HepG2 (cell line): Measurements from ENCODE around the gene GRM7. TPM values are rescaled to one million over a fixed set of nuclear protein-coding genes. Genes with fewer than 3 reads are reported as not detected.

Experiments used
- ATAC-seq: fragments of 200-7000 bp; cut with Tn5 transposase; 3 replicates; pipeline ENCODE4 v1.9.1; 2020; ENCODE audit warnings: mild to moderate bottlenecking, moderate library complexity
- BruUV-seq: library from RNA; stranded (reverse); fragments of 400-500 nt; replicated peaks from 2 replicates; lab custom pipeline; 2021; lab: Mats Ljungman, UMichigan
- CTCF ChIA-PET: fragments of 300-600 bp; formaldehyde crosslinking; extraction: SDS; loops from one replicate; lab custom pipeline; 2021; ENCODE audit warnings: low total read pairs, inconsistent platforms, low intra/inter-chr PET ratio; lab: Yijun Ruan, JAX
- POLR2A ChIA-PET: fragments of 350-600 bp; sonication (Branson Sonifier 250); formaldehyde crosslinking; loops from one replicate; lab custom pipeline; 2020; ENCODE audit warnings: antibody characterized with exemption, inconsistent platforms; lab: Yijun Ruan, JAX
- DNase-seq: peaks from one replicate; pipeline ENCODE4 v3.0.0-alpha.2; 2015; ENCODE audit warnings: low spot score
- FAIRE-seq: peaks from 3 replicates; lab custom pipeline; 2011; peaks lifted over from hg19 to GRCh38; lab: Jason Lieb, UNC
- H2AFZ ChIP-seq: one replicate; pipeline ENCODE4 v1.6.1; 2011; ENCODE audit warnings: low read length, inconsistent platforms
- H3K27ac ChIP-seq: fragments of 300-600 bp; 3 replicates; pipeline ENCODE4 v1.8.0; 2011; ENCODE audit warnings: mixed run types, mild to moderate bottlenecking, mixed read lengths, low read length, inconsistent platforms; ENCODE audit not compliant: insufficient read depth; ENCODE audit errors: extremely low read length
- H3K27me3 ChIP-seq, 2 experiments: fragments of 200-600 bp in 1 of 2; 2 replicates in 1 of 2; 3 replicates in 1 of 2; pipeline versions ENCODE4 v1.6.0 to v1.8.0; 2011; ENCODE audit warnings: low read length in 2 of 2, mild to moderate bottlenecking in 2 of 2, moderate library complexity in 2 of 2, inconsistent platforms in 1 of 2; ENCODE audit not compliant: insufficient read depth in 2 of 2, control insufficient read depth in 1 of 2
- H3K36me3 ChIP-seq, 2 experiments: fragments of 200-600 bp in 1 of 2; replicated peaks in 1 of 2; 2 replicates in 1 of 2; 3 replicates in 1 of 2; pipeline versions ENCODE4 v1.5.1 to v1.8.0; 2011; ENCODE audit warnings: low read length in 2 of 2, inconsistent platforms in 1 of 2; ENCODE audit not compliant: insufficient read depth in 2 of 2, control insufficient read depth in 1 of 2
- H3K4me1 ChIP-seq: 2 replicates; pipeline ENCODE4 v1.5.1; 2012; ENCODE audit warnings: low read length, inconsistent platforms; ENCODE audit not compliant: insufficient read depth
- H3K4me2 ChIP-seq: 2 replicates; pipeline ENCODE4 v1.6.0; 2011; ENCODE audit warnings: low read depth, low read length, inconsistent platforms
- H3K4me3 ChIP-seq, 3 experiments: fragments of 200-600 bp in 1 of 3; sonication (generic), shearing (Covaris generic) in 1 of 3; replicated peaks in 1 of 3; 2 replicates each; pipeline ENCODE4 v1.5.1; 2011 to 2016; ENCODE audit warnings: low read length in 3 of 3, inconsistent platforms in 2 of 3, low read depth in 2 of 3, mild to moderate bottlenecking in 2 of 3, control low read depth in 1 of 3, mixed read lengths in 1 of 3; ENCODE audit not compliant: insufficient read depth in 1 of 3
- H3K79me2 ChIP-seq: one replicate; pipeline ENCODE4 v1.6.1; 2011; ENCODE audit warnings: low read length, inconsistent platforms; ENCODE audit not compliant: insufficient read depth
- H3K9ac ChIP-seq: 2 replicates; pipeline ENCODE4 v1.6.0; 2011; ENCODE audit warnings: mild to moderate bottlenecking, low read depth, low read length, inconsistent platforms; ENCODE audit not compliant: insufficient read depth
- H3K9me3 ChIP-seq: 2 replicates; pipeline ENCODE4 v1.5.1; 2012; ENCODE audit warnings: mild to moderate bottlenecking, low read length
- H4K20me1 ChIP-seq: 2 replicates; pipeline ENCODE4 v1.6.0; 2011; ENCODE audit warnings: inconsistent platforms, mild to moderate bottlenecking, low read length, moderate library complexity; ENCODE audit not compliant: insufficient read depth
- KDM1A ChIP-seq: IDR thresholded peaks from 2 replicates; pipeline ENCODE4 v1.6.1; 2016; ENCODE audit warnings: missing compliant biosample characterization
- MAFF ChIP-seq: IDR thresholded peaks from 2 replicates; pipeline ENCODE4 v1.6.1; 2011; ENCODE audit warnings: low read depth, low read length, improper control_type of control experiment
- MAFK ChIP-seq, 2 experiments: IDR thresholded peaks in 1 of 2; conservative IDR thresholded peaks in 1 of 2; 2 replicates each; pipeline ENCODE4 v1.6.1; 2011; ENCODE audit warnings: improper control_type of control experiment in 2 of 2, low read length in 2 of 2
- MATR3 ChIP-seq: sonication (generic); formaldehyde crosslinking; IDR thresholded peaks from 2 replicates; pipeline ENCODE4 v1.4.0; 2020; ENCODE audit warnings: missing genetic modification reagents
- SRF ChIP-seq: IDR thresholded peaks from 2 replicates; pipeline ENCODE4 v1.6.1; 2011; ENCODE audit warnings: mild to moderate bottlenecking, low read depth, low read length, moderate library complexity
- ZFP90 ChIP-seq: sonication (generic); formaldehyde crosslinking; IDR thresholded peaks from 2 replicates; pipeline ENCODE4 v1.8.0; 2022; ENCODE audit warnings: missing genetic modification reagents, mild to moderate bottlenecking, inconsistent platforms, borderline replicate concordance
- ZNF232 ChIP-seq: sonication (generic); formaldehyde crosslinking; IDR thresholded peaks from 2 replicates; pipeline ENCODE4 v1.4.0; 2020; ENCODE audit warnings: missing genetic modification reagents, borderline replicate concordance
- ZNF274 ChIP-seq: sonication (generic); formaldehyde crosslinking; IDR thresholded peaks from 2 replicates; pipeline ENCODE4 v1.5.1; 2020; ENCODE audit warnings: mild to moderate bottlenecking, missing genetic modification reagents
- ZNF343 ChIP-seq: sonication (generic); formaldehyde crosslinking; IDR thresholded peaks from 2 replicates; pipeline ENCODE4 v1.4.0; 2020; ENCODE audit warnings: mild to moderate bottlenecking, missing genetic modification reagents
- ZNF770 ChIP-seq: sonication (generic); formaldehyde crosslinking; IDR thresholded peaks from 2 replicates; pipeline ENCODE4 v1.5.0; 2020; ENCODE audit warnings: mild to moderate bottlenecking, missing genetic modification reagents
- ZNF891 ChIP-seq: sonication (generic); formaldehyde crosslinking; IDR thresholded peaks from 2 replicates; pipeline ENCODE4 v1.5.0; 2020; ENCODE audit warnings: mild to moderate bottlenecking, missing genetic modification reagents
- WGBS: methylation state at CpG from one replicate; pipeline ENCODE4 v1.1.6; 2017; ENCODE audit warnings: low lambda C conversion rate; 5-methylcytosine and 5-hydroxymethylcytosine counted together
- in situ Hi-C: cut with HindIII; loops from 2 replicates; pipeline ENCODE4 v1.10.0; 2017; ENCODE audit warnings: low pct_unique_long_range_greater_than_20kb; ENCODE audit not compliant: extremely low pct_ligation_motif_present
- intact Hi-C: fragments of 100-400 bp; cut with micrococcal nuclease; formaldehyde crosslinking; loops from one replicate; pipeline ENCODE4 v1.10.0; 2022; ENCODE audit not compliant: unreplicated experiment
- polyA plus RNA-seq, 8 experiments: library from polyadenylated mRNA; depleted of rRNA in 3 of 8; stranded (reverse) in 7 of 8; unstranded in 1 of 8; fragments of >200 nt; fragmentation: Illumina TruSeq in 4 of 8; extraction: Trizol in 4 of 8; gene quantifications; 2 replicates each; pipeline versions ENCODE4 v1.2.1 to v1.2.3, GENCODE V29; 2011 to 2016; ENCODE audit warnings: low read depth in 4 of 8, missing spikeins in 1 of 8, mixed read lengths in 1 of 8; ENCODE audit not compliant: insufficient read depth in 1 of 8
- total RNA-seq, 5 experiments: library from RNA; depleted of rRNA; stranded (reverse); fragments of >200 nt; fragmentation: Illumina TruSeq; extraction: Trizol; gene quantifications; 2 replicates each; pipeline ENCODE4 v1.2.3, GENCODE V29; 2016; ENCODE audit warnings: low read depth in 1 of 5

Gene GRM7
- total and polyA plus RNA-seq, 2 of the 13 experiments (the other 11 are each of a cell fraction or from before 2014, with no cell fraction given), result not detected

- no peak for DNase-seq
These were observed 215.0 kb downstream of the GRM7 start for GRCh38 chr3:7075901-7076300.

DNA sequence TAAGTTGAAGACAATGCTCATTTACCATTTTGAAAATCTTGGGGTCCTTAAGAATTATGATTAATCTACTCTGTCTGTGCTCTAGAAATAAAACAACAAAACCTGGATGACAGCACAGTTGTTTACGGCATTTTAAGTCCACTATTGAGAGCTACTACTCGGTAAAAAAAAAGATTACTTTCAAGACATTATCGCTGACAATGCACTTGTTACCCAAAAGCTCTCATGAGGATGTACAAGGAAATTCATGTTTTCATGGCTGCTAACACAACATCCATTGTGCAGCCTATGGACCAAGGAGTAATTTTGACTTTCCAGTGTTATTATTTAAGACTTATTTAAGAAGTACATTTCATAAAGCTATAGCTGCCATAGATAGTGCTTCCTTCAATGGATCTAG, 221.3 kb downstream of the GRM7 start:
- Histone ChIP-seq H2AFZ (no peak overlapping the region), H4K20me1 (no peaks in the 10 kb centered on the region), H3K36me3 (no peaks in the 10 kb centered on the region), H3K79me2 (no peaks in the 10 kb centered on the region), H3K4me1 (no peaks in the 10 kb centered on the region), H3K4me3 (no peak overlapping the region), H3K27ac (no peak overlapping the region), H3K27me3 (no peaks in the 10 kb centered on the region), H3K4me2 (no peak overlapping the region), H3K9me3 (peaks cover 82% of the 10 kb centered on the region), H3K9ac (no peak overlapping the region)
- FAIRE-seq (no peak), ATAC-seq (no peak), DNase-seq (no peak)
- intact Hi-C loops (no loop called here), in situ Hi-C loops (no loop called here)
- WGBS, result 3% methylated on average over 3 of the region's 3 CpGs
- ChIA-PET CTCF (no interaction called here), POLR2A (no interaction called here)
- no TSS peak for BruUV-seq
- peak; percentile 64; the same call in 1 of the 2 replicates for TF ChIP-seq MAFF
- TF ChIP-seq MAFK (conservative IDR thresholded peaks at IDR 0.05 in 1 of 2, IDR thresholded peaks at IDR 0.05 in 1 of 2; ENCODE audit: low read length in 2 of 2), result peak; percentile 52 to 84; a peak in 3 of 4 replicates
- no peak for TF ChIP-seq SRF

More at GRCh38 chr3:7075901-7076300, 215.0 kb downstream of the GRM7 start:
- intact Hi-C loops (no loop called here), in situ Hi-C loops (no loop called here)
- H2AFZ ChIP-seq, result no peak overlapping the region
- FAIRE-seq (no peak), ATAC-seq (no peak)
- no TSS peak for BruUV-seq
- no peaks in the 10 kb centered on the region for H4K20me1 ChIP-seq
- no peaks in the 10 kb centered on the region for H3K79me2 ChIP-seq
- no peaks in the 10 kb centered on the region for H3K4me1 ChIP-seq
- H3K9me3 ChIP-seq, result peaks cover 67% of the 10 kb centered on the region
- 8% methylated on average over 1 of the region's 1 CpG for WGBS
- H3K27ac ChIP-seq, result no peak overlapping the region
- POLR2A ChIA-PET, result no interaction called here
- H3K4me2 ChIP-seq, result no peak overlapping the region
- no peaks in the 10 kb centered on the region for H3K27me3 ChIP-seq
- H3K4me3 ChIP-seq, result no peak overlapping the region
- no peaks in the 10 kb centered on the region for H3K36me3 ChIP-seq
- H3K9ac ChIP-seq, result no peak overlapping the region
- TF ChIP-seq ZFP90 (CRISPR knock-in tag), result no peak
- TF ChIP-seq ZNF232, result no peak
- no peak for TF ChIP-seq ZNF770
- TF ChIP-seq KDM1A (CRISPR knock-in tag), result no peak
- no peak for TF ChIP-seq ZNF343
- TF ChIP-seq ZNF274 (CRISPR knock-in tag), result no peak
- TF ChIP-seq ZNF891 (CRISPR knock-in tag), result no peak
- no peak for TF ChIP-seq MATR3
- CTCF ChIA-PET, result no interaction called here
